Peyer's patch (tissue), 4 donors: Measurements from ENCODE around the gene BSN. TPM values are rescaled to one million over a fixed set of nuclear protein-coding genes. Genes with fewer than 3 reads are reported as not detected.

ENCODE experiments used
- DNase-seq, 3 donors: peaks; one replicate each; pipeline ENCODE4 v3.0.0-alpha.2; 2017 to 2019
- H3K27ac ChIP-seq, 4 donors: fragments of 200-600 bp; sonication (generic); one replicate each; pipeline ENCODE4 v1.5.1; 2016 to 2019
- H3K27me3 ChIP-seq, 2 donors: fragments of 200-600 bp; sonication (generic); one replicate each; pipeline ENCODE4 v1.5.1; 2019
- H3K36me3 ChIP-seq, 3 donors: fragments of 200-600 bp; sonication (generic); one replicate each; pipeline ENCODE4 v1.5.1; 2016 to 2019
- H3K4me1 ChIP-seq, 4 donors: fragments of 200-600 bp; sonication (generic); one replicate each; pipeline ENCODE4 v1.5.1; 2016 to 2019
- H3K4me3 ChIP-seq, 4 donors: fragments of 200-600 bp; sonication (generic); 1 replicate in 3 of 4; 2 replicates in 1 of 4; pipeline ENCODE4 v1.5.1; 2016 to 2019; ENCODE audit warnings: mild to moderate bottlenecking in 1 of 4
- H3K9me3 ChIP-seq, 4 donors: fragments of 200-600 bp; sonication (generic); one replicate each; pipeline ENCODE4 v1.5.1; 2016 to 2019; ENCODE audit warnings: mild to moderate bottlenecking in 1 of 4
- CTCF ChIP-seq, 6 experiments: fragments of 450-650 bp in 4 of 6; fragments of 200-600 bp in 2 of 6; sonication (generic) in 1 of 6; IDR thresholded peaks; one replicate each; pipeline ENCODE4 v1.5.1; 2017 to 2019; ENCODE audit warnings: antibody characterized with exemption in 6 of 6, mild to moderate bottlenecking in 3 of 6, moderate library complexity in 1 of 6
- POLR2A ChIP-seq, 2 donors: fragments of 450-650 bp; IDR thresholded peaks; one replicate each; pipeline ENCODE4 v1.5.1; 2017; ENCODE audit warnings: antibody characterized with exemption in 2 of 2, mild to moderate bottlenecking in 2 of 2, moderate library complexity in 2 of 2
- total RNA-seq, 4 donors: library from RNA; depleted of rRNA; stranded (reverse); fragments of >200 nt; gene quantifications; one replicate each; pipeline ENCODE4 v1.1.0, GENCODE V29; 2016

The BSN gene
- total RNA-seq, 4 donors from 2014 or later = 0.18 to 3.3 (median 0.85) TPM

GRCh38 chr3:49639551-49639950 lies 85.3 kb downstream of the BSN start:
- Histone ChIP-seq H3K36me3 (no peaks in the 10 kb centered on the region), H3K4me3 (no peak overlapping the region), H3K9me3 (no peaks in the 10 kb centered on the region), H3K4me1 (no peaks in the 10 kb centered on the region), H3K27ac (no peak overlapping the region), H3K27me3 (no peaks in the 10 kb centered on the region)
- no peak for DNase-seq
- TF ChIP-seq POLR2A (IDR thresholded peaks at IDR 0.05) = no peak
- TF ChIP-seq CTCF (IDR thresholded peaks at IDR 0.05) = no peak

- H3K4me1 ChIP-seq = no peaks in the 10 kb centered on the region
- H3K27me3 ChIP-seq = no peaks in the 10 kb centered on the region
- TF ChIP-seq CTCF (IDR thresholded peaks at IDR 0.05) (no peak), POLR2A (IDR thresholded peaks at IDR 0.05) (no peak)
- no peak overlapping the region for H3K27ac ChIP-seq
- no peaks in the 10 kb centered on the region for H3K36me3 ChIP-seq
- H3K9me3 ChIP-seq = no peaks in the 10 kb centered on the region
- DNase-seq = no peak
- no peak overlapping the region for H3K4me3 ChIP-seq
Observed at GRCh38 chr3:49641292-49641691, 87.0 kb downstream of the BSN start.

GRCh38 chr3:49641921-49642707 lies 87.8 kb downstream of the BSN start:
- Histone ChIP-seq H3K36me3 (no peaks in the 10 kb centered on the region), H3K9me3 (no peaks in the 10 kb centered on the region), H3K27ac (no peak overlapping the region), H3K4me3 (no peak overlapping the region), H3K4me1 (no peaks in the 10 kb centered on the region), H3K27me3 (no peaks in the 10 kb centered on the region)
- no peak for DNase-seq
- TF ChIP-seq CTCF (IDR thresholded peaks at IDR 0.05) = no peak
- TF ChIP-seq POLR2A (IDR thresholded peaks at IDR 0.05) = no peak

- Histone ChIP-seq H3K36me3 (no peaks in the 10 kb centered on the region), H3K27ac (no peak overlapping the region), H3K4me3 (no peak overlapping the region), H3K9me3 (no peaks in the 10 kb centered on the region), H3K27me3 (no peaks in the 10 kb centered on the region), H3K4me1 (no peaks in the 10 kb centered on the region)
- no peak for DNase-seq
- TF ChIP-seq POLR2A (IDR thresholded peaks at IDR 0.05) (no peak), CTCF (IDR thresholded peaks at IDR 0.05) (no peak)
Observed at GRCh38 chr3:49642708-49643145, 88.5 kb downstream of the BSN start.

GRCh38 chr3:49644684-49645083 lies 90.4 kb downstream of the BSN start:
- no peak for TF ChIP-seq CTCF (IDR thresholded peaks at IDR 0.05)
- no peak for TF ChIP-seq POLR2A (IDR thresholded peaks at IDR 0.05)

More at GRCh38 chr3:49644684-49645083, 90.4 kb downstream of the BSN start:
- H3K4me3 ChIP-seq = peak overlapping the region in 1 of 4 donors; percentile 3
- H3K4me1 ChIP-seq = no peaks in the 10 kb centered on the region
- no peaks in the 10 kb centered on the region for H3K27me3 ChIP-seq
- H3K36me3 ChIP-seq = no peaks in the 10 kb centered on the region
- H3K9me3 ChIP-seq = no peaks in the 10 kb centered on the region
- DNase-seq = no peak
- H3K27ac ChIP-seq = no peak overlapping the region
